Muscle layer of colon (tissue), 2 donors: Measurements from ENCODE around the gene RAP2B.

Source experiments
- H3K27ac ChIP-seq: one replicate; pipeline ENCODE4 v1.7.0; 2013; ENCODE audit warnings: low read depth, mild to moderate bottlenecking, low read length, moderate library complexity
- H3K27me3 ChIP-seq, 2 donors: one replicate each; pipeline ENCODE4 v1.7.0; 2013; ENCODE audit warnings: low read length in 2 of 2, mild to moderate bottlenecking in 2 of 2; ENCODE audit not compliant: insufficient read depth in 2 of 2, control insufficient read depth in 1 of 2
- H3K36me3 ChIP-seq: one replicate; pipeline ENCODE4 v1.7.0; 2013; ENCODE audit warnings: mild to moderate bottlenecking, low read length; ENCODE audit not compliant: insufficient read depth
- H3K4me1 ChIP-seq: one replicate; pipeline ENCODE4 v1.7.0; 2013; ENCODE audit warnings: mild to moderate bottlenecking, low read length; ENCODE audit not compliant: insufficient read depth
- H3K4me3 ChIP-seq, 2 donors: one replicate each; pipeline ENCODE4 v1.7.0; 2013; ENCODE audit warnings: low read length in 2 of 2, low read depth in 1 of 2, mild to moderate bottlenecking in 1 of 2, moderate library complexity in 1 of 2
- H3K9ac ChIP-seq: one replicate; pipeline ENCODE4 v1.7.0; 2013; ENCODE audit warnings: low read length
- H3K9me3 ChIP-seq: one replicate; pipeline ENCODE4 v1.7.0; 2013; ENCODE audit warnings: mild to moderate bottlenecking, low read length
- donor health status: abdominal sarcoma.
- donor health status: Adenocarcinoma of cecum.

The RAP2B gene

DNA sequence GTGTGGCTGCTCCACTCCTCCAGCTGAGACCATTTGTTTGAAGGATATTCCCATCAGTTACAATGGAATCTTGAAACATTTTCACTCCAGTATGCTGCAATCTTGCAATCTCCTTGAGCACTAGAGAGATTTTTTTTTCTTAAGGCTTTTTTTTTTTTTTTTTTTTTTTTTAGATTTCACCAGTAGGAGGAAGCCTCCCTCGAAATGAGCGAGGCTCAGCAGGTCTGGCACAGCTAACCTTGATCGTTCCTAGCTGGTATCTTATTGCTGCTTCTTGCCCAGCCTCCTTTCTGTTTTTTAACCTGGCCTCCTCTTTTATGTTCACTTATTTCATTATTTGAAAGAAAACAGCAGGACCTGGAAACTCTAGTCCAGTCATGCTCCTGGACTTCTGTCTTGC is 48.1 kb downstream of the RAP2B start:
- Histone ChIP-seq H3K4me1 (no peaks in the 10 kb centered on the region), H3K4me3 (no peak overlapping the region)

DNA sequence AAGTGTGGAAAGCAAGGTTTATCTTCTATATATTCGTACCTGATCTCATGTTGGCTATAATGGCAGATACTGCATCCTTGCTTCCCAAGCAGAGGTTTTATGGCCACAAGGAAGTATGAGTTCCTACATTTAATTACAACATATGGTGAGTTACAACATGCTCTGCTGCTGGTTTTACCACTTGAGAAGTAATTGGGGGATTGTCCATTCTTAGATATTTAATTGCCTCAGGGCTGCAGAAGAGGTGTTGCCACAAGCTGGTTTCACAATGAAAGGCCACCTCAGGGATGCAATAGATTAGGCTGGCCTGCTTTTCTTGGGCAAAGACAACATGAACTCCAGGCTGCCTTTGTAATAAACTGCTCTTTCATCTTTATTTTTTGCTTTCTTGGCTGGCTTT is 48.6 kb downstream of the RAP2B start:
- H3K27me3 ChIP-seq, result no peaks in the 10 kb centered on the region
- H3K9ac ChIP-seq, result no peak overlapping the region
- H3K36me3 ChIP-seq, result no peaks in the 10 kb centered on the region
- H3K27ac ChIP-seq, result no peak overlapping the region
- no peak overlapping the region for H3K4me3 ChIP-seq
- no peaks in the 10 kb centered on the region for H3K9me3 ChIP-seq
- no peaks in the 10 kb centered on the region for H3K4me1 ChIP-seq

More for the DNA sequence above, 48.1 kb downstream of the RAP2B start:
- H3K27me3 ChIP-seq, result no peaks in the 10 kb centered on the region
- no peaks in the 10 kb centered on the region for H3K36me3 ChIP-seq
- no peak overlapping the region for H3K27ac ChIP-seq
- no peaks in the 10 kb centered on the region for H3K9me3 ChIP-seq
- no peak overlapping the region for H3K9ac ChIP-seq

DNA sequence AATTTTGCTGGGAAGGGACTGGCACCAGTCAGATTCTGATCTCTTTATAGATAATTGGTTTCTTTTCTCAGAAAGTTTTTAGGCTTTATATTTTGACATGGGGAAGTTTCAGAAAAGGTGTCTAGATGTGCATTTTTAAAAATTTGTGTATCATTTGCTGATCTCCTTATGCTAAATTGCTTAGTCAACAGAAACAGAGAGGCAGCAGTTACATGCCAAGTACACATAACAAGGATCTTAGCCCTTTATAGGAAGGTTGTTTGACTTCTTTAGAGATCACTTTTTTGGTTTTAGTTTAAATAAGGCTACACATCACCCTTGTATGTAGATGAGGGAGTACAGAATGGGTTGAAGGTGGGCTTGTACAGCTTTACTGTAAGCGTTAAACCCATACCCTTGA is 53.5 kb downstream of the RAP2B start:
- Histone ChIP-seq H3K4me1 (no peaks in the 10 kb centered on the region), H3K36me3 (no peaks in the 10 kb centered on the region), H3K9ac (no peak overlapping the region), H3K27me3 (no peaks in the 10 kb centered on the region), H3K27ac (no peak overlapping the region), H3K9me3 (no peaks in the 10 kb centered on the region), H3K4me3 (no peak overlapping the region)

DNA sequence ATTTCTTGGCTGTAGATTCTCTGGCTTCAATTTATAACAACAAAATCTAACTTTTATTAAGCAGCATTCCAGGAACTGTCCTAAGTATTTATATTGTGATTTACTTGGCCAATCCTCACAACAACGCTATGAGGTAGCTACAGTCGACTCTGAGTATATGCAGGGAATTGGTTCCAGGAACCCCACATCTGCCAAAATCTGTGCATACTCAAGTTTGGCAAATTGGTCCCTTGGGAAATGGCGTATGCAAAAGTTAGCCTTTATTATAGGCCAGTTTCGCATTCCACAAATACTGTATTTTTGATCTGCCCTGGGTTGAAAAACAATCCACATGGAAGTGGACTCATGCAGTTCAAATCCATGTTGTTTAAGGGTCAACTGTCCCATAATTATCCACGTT is 53.9 kb downstream of the RAP2B start:
- H3K27me3 ChIP-seq, result no peaks in the 10 kb centered on the region
- H3K27ac ChIP-seq, result no peak overlapping the region
- no peaks in the 10 kb centered on the region for H3K4me1 ChIP-seq
- H3K9me3 ChIP-seq, result no peaks in the 10 kb centered on the region
- no peak overlapping the region for H3K4me3 ChIP-seq
- H3K36me3 ChIP-seq, result no peaks in the 10 kb centered on the region
- no peak overlapping the region for H3K9ac ChIP-seq

DNA sequence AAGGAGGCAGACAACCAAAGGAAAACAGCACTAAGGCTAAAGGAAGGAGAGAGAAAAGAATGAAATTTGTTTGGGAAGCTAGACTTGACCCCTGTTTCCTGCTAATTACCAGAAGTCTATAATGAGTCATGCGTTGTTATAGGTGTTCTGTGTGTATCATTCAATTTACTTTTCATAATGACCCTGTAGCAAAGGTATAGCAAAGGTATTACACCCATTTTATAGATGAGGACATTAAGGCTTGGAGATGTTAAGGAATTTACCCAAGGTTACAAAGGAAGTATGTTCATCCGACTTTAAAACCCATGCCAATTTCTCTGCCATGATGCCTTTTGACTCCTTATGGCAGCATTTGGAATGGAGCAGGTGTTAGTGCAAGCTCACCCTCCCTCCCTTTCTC is 54.9 kb downstream of the RAP2B start:
- Histone ChIP-seq H3K36me3 (no peaks in the 10 kb centered on the region), H3K27ac (no peak overlapping the region), H3K9ac (no peak overlapping the region), H3K9me3 (no peaks in the 10 kb centered on the region), H3K4me1 (no peaks in the 10 kb centered on the region), H3K4me3 (no peak overlapping the region), H3K27me3 (no peaks in the 10 kb centered on the region)

DNA sequence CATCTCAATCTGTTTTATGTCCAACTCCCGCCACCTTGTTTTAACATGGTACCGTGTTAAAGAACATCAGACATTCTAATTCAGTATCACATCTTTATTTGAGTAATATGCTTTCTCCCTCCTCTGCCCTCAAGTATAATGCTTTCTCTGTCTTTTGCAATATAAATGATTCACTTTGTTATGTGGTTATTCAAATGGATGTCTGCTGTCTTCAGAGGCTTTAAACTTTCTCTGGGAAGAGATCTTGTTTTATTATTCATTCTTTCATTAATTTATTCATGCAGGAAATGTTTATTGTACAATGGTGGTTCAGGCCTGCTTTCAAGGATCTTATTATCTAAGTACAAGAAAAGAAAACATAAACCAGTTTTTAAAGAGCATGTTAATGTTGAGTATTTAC is 57.1 kb downstream of the RAP2B start:
- no peaks in the 10 kb centered on the region for H3K27me3 ChIP-seq
- no peaks in the 10 kb centered on the region for H3K4me1 ChIP-seq
- no peak overlapping the region for H3K27ac ChIP-seq

More for the DNA sequence above, 57.1 kb downstream of the RAP2B start:
- Histone ChIP-seq H3K9me3 (no peaks in the 10 kb centered on the region), H3K36me3 (no peaks in the 10 kb centered on the region), H3K9ac (no peak overlapping the region), H3K4me3 (no peak overlapping the region)
